GM21526 (cell line): ENCODE results near the gene AMY2B.
"Not testable (repeated sequence)": the region's sequence is repeated elsewhere in the genome, so short reads cannot be mapped to it uniquely, and the experiment has no call there.

Source experiments
- ATAC-seq: cut with Tn5 transposase; IDR thresholded peaks from one replicate; pipeline ENCODE4 v1.9.1; 2021; ENCODE audit warnings: moderate library complexity; ENCODE audit not compliant: unreplicated experiment, low FRiP score

The AMY2B gene

DNA sequence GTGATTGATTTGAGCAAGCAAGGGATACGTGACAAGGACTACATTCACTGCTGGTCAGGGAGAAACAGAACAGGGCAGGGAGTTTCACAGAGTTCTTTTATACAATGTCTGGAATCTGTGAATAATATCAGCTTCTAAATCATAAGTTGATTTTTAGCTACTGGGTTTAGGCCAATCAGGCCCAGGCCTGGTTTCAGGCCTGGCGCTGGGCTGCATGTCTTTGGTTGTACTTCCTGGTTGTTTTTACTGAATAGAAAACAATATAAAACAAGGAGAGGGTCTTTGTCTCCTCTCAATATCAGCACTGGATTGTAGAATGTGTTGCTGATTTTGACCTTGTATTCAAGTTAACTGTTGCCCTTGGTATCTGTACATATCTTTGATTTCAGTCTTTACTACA is 45.0 kb downstream of the AMY2B start:
- no peak for ATAC-seq

DNA sequence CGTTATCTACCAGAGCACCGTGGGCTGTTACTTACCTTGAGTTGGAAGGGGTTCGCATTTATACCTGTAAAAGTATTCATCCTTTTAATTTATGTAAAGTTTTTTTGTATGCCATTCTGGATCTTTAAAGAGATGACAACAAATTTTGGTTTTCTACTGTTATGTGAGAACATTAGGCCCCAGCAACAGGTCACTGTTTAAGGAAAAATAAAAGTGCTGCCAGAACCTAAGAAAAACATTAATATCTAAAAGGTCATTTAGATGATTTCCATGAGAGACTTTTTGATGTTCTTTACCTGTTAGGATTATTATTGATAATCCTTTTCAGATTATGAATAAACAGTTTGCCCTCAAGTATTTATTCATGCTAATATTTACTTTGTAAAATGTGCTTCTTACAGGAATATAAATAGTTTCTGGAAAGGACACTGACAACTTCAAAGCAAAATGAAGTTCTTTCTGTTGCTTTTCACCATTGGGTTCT is 45.6 kb downstream of the AMY2B start, which contains the start of gene AMY2A:
AMY2A (plus strand) TSS at position 434 of the 484 bp plus-strand sequence; CDS start at position 448, 14 bp downstream.
- ATAC-seq: not testable (repeated sequence)

DNA sequence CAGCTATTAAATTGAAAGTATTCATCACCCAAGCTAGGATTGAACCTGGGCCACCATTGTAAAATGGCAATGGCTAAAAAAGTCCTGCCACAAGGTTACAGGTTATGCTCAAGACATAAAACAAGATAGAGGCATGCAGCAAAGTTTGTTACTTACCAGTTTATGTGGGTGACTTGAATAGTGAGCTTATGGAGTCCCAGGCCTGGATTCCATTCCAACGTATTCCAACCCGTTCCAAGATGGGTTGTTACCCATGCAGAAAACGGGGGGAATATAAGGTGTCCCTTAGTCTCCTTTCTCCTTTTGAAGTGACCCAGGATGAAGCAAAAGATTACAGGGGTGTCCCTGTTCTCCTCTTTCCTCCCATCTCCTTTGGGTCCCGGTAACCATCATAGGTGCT is 56.0 kb downstream of the AMY2B start:
- not testable (repeated sequence) for ATAC-seq
